ENCODE data around the gene PCNT. TPM values are rescaled to one million over a fixed set of nuclear protein-coding genes. Genes with fewer than 3 reads are reported as not detected.

The PCNT gene
- total and polyA plus RNA-seq, 2 of the 8 experiments (the other 6 are each of a cell fraction or from before 2014, with no cell fraction given) = 9.9 to 45.1 TPM

DNA sequence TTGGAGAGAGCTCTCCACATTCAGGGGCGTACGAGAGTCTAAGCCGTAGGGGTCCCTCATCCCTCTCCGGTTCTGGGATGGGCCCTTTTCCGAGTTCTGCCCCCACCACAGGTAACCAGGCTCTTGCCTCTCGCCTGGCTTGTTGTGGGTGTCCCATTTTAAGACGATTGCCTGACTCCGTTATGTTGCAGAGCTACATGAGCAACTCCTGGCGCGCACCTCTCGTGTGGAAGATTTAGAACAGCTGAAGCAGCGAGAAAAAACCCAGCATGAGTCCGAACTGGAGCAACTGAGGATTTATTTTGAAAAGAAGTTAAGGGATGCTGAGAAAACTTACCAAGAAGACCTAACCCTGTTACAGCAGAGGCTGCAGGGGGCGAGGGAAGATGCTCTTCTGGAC lies 29.0 kb downstream of the PCNT start (continued):
- TF ChIP-seq USF2 (IDR thresholded peaks at IDR 0.05; ENCODE audit: low read length) (no peak), SP2 (IDR thresholded peaks at IDR 0.05; ENCODE audit: low read length) (no peak), SIX5 (IDR thresholded peaks at IDR 0.05; ENCODE audit: low read depth, low read length) (no peak), CHD7 (IDR thresholded peaks at IDR 0.05; ENCODE audit: insufficient replicate concordance, low read length) (no peak)
